PC-3 (cell line): ENCODE results near the gene LRP1B.

Experiments used
- CTCF ChIP-seq: fragments of 300-600 bp; sonication (generic); conservative IDR thresholded peaks from 2 replicates; pipeline ENCODE4 v1.5.1; 2017; ENCODE audit warnings: antibody characterized with exemption, low read depth, mild to moderate bottlenecking, low read length
- EZH2phosphoT487 ChIP-seq: fragments of 300-600 bp; sonication (generic); IDR thresholded peaks from 2 replicates; pipeline ENCODE4 v1.6.1; 2018; ENCODE audit warnings: mild to moderate bottlenecking, antibody characterized with exemption, low read length, borderline replicate concordance

GRCh38 chr2:140551287-140551686 is 1579.5 kb downstream of the LRP1B start:
- TF ChIP-seq CTCF (no peak), EZH2phosphoT487 (no peak)
